DMS114 treated with DMSO at 0.1 percent for 48 hours (cell line): ENCODE measurements around the gene CHST11.
"Not testable (repeated sequence)": the region's sequence is repeated elsewhere in the genome, so short reads cannot be mapped to it uniquely, and the experiment has no call there.

Source experiments
- DNase-seq: peaks from one replicate; lab custom pipeline; 2025; ENCODE audit not compliant: unreplicated experiment; lab: John Stamatoyannopoulos, UW

The CHST11 gene

DNA sequence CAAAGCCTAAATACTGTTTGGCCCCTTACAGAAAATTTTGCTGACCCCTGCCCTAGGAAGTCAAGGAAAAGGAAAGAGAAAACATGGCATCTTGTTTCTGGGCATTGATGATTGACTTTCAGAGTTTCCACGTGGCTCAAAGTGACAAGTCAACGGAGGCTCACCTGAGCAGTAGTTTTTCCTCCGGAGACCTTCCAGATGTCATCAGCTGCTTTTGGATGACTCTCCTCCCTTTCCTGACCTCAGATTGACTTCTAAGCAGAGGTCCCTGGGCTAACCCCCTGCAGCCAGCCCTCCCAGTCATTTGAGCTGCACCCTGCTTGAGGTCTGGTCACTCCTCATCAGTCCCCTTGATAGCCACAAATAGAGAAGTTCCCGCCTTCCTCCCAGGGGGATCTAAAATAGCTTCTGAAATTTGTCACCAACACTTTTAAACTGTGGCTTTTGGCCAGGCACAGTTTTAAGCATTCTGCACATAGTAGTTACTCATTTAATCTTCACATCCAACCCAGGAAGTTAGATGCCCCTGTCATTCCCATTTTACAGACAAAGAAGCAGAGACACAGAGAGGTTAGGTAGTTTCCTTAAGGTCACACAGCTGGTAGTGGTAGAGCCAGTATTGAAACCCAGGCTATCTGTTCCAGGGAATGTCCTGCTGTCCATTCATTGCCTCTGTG lies 143.4 kb downstream of the CHST11 start:
- no peak for DNase-seq

DNA sequence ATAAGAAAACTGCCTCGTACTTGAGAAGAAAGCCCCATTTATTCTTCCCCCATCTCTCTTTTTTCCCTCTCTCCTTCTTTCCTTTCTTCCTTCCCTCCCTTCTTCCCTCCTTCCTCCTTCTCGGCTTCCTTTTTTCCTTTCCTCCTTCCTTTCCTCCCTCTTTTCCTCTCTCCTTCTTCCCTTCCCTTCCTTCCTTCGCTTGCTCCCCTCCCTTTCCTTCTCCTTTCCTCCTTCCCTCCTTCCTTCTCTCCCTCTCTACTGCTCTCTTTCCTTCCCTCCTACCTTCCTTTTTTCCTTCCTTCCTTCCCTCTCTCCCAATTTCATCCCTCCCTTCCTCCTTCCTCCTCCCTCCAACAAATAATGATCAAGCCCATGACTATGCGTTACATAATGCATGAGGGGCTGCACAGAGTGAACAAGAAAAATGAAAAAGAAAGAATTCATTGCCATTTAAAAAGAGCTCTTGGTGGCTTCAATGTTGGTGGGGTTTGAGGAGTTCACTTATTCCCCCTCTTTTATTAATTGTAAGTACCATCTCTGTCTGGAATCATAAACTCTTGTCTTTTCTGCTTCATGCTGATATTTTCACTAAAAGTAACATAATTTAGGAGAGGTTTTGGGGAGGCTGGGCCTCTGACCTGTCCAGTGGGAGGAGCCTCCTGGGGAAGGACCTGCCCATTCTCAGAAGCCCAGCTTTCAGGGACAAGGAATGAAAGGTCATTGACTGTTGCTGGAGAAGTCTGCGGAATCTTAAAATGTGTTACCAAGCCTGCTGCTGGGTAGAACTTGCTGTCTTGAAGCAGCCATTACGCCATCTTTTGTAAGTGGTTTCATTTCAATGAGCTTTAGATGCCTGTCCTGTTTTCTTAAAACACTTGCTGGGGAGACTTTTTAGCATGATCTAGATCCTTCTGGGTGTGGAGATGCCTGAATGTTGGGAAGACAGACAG lies 144.3 kb downstream of the CHST11 start:
- DNase-seq = no peak

DNA sequence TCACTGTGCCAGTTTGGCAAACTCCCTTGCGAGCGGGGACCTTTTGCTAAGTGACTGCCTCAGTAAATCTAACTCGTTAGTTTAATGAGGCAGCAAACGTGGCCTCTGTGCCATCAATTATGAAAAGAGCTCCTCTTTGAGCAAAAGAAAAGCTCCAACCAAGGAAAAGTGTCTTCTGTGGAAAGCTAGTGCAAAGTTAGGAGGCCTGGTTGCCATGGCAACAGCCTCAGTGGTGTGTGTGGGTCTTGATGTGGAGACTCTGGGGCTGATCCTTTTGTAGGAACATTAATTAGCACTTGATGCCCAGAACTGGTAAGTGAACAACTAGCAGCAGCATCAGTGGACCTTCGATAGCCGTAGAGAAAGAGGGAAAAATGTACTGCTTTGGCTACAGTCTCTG lies 145.7 kb downstream of the CHST11 start:
- no peak for DNase-seq

DNA sequence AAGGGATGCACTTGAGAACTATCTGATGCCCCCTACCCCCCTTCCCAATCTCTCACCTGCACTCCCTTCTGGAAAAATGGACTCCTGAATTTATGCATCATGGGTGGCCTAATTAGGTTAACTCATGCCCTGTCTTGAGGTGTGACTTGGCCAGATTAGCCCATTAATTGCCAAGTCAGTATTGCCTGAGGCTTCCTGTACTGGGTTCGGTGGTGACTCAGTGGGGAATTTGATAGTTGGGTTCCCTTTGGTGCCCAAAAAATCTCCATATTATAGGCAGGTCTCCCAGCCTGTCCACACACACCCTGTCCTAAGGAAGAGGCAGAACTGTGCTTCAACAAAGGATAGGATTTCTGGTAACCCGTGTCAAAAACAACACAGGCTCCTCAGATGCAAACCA lies 146.1 kb downstream of the CHST11 start:
- DNase-seq = no peak

DNA sequence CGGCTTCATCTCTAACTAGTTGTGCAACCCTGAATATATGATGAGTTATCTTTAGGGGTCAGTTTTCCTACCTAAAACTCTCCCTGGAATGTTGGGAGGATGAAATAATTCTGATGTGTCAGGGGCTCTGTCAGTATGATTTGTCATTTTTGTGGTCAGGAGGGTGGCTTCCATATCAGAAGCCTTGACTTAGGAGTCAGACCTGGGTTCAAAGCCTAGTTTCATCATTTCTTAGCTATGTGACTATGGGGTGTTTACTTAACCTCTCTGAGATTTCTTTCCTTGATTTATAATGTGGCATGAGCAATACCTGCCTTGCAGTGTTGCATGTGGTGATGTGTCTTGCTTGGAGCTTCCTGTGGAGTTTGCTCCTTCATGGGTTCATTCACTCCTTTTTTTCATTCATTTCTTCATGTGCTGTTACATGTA lies 146.8 kb downstream of the CHST11 start:
- no peak for DNase-seq

DNA sequence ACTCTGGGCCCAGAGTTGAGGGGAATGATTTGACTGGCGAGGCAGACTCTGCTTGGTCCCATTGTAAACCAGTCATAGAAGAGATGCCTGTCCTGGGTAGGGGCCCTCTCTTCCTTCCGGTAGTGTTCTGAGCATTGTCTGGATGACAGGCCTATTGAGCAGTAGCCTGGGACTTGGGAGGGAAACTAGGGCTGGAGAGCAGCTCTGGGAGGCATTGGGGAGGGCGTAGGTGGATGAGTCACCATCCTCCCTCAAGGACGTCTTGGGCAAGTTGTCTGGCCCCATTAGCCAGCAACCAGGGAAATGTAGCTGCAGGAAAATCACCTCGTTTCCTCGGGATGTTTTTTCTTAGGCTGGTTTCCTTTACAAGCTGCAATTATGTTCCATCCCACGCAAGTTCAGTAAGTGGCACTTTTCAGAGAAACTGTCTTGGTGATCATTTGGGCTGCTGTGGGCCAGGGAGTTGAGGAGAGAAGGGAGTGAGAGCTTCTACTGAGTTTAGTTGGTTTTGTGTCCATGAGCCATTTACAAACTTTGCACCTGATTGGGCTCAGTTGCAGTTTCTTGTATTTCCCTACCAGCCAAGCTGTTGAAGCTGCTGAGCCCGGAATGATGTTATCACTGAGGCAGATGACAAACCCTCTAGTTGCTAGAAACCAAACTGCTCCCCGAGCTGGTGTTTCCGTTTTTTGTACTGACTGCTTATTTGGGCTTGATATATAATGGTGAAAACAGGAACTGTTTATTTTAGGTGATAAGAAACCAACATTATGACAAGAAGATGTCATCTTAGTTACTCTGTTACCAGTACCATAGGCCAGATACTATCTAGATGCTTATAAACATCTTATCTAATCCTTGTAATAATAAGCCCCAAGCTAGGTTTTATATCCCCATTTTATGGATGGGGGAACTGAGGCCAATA lies 147.6 kb downstream of the CHST11 start:
- DNase-seq = no peak

DNA sequence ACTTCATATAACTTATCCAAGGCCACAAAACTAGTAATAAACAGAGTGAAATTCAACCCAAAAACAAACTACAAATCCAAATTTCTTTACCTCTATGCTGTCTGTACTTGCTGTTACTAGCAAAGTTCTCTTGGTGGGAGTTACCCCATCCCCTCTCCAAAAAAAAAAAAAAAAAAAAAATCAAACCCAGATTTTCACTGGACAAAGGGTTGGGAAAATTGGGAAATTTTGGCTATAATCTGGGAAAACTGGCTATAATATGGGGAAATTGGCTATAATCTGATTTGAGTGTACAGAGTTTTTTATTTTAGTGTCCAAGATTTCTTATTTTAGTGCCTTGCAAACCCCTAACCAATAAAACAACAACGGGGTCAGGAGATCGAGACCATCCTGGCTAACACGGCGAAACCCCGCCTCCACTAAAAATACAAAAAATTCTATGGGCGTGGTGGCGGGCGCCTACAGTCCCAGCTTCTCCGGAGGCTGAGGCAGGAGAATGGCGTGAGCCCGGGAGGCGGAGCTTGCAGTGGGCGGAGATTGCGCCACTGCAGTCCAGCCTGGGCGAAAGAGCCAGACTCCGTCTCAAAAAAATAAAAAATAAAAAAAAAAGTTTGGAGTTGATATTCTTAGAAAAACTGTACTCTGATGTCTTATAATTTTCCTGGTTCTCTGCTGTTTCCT lies 148.4 kb downstream of the CHST11 start:
- DNase-seq = peak; percentile 9

DNA sequence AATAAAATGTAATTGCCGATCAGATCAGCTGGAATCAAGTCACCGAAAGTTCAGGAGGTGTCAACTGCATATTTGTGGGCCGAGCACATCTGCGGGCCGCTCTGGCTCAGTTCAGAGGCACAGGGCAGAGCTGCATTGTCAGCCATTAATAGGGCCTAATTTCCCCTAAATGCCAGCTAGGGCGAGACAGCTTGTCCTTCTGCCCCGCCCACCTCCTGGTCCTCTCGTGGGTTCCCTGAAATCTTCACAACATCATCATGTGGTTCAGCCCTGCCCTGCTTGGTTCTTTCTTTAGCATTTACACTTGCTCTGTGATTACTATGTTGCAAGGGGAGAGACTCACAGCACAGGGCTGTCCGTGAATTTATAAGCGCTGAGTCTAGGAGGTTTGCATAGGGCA lies 148.9 kb downstream of the CHST11 start:
- DNase-seq = peak; percentile 3

DNA sequence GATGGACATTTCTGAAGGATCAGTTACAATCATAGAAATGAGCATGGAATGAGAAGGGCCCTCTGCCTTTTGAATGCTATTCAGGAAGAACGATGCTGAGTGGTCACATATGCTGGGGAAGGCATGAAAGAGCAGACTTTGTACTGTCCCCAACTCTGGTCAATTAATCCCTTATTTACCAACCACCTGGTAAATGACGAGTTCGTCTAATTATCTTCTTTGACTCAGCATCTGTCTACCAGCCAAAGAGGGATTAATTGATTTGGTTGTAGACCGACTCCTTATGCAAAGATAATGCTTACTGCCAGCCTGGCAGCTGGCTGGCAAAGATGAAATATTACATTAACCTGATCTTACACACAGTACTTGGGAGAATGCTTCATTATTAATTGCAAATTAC lies 152.2 kb downstream of the CHST11 start:
- no peak for DNase-seq

DNA sequence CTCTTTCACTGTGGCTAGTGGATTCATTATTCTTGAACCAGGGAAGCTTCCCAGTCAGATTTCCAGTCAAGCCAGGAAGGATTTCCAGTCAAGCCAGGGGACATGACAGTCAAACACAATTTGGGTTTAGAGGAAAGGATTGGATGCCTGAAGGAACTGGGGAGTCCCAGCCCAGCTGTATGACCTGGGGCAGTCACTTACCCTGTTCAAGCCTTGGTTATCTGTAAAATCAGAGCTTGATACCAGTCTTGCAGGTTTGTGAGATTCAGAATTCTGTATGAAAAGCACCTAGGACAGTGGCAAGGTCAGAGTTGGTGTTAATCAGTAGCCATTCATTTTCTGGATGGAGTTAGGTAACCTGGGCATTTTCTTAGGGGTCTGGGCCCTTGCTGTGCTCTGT lies 152.7 kb downstream of the CHST11 start:
- DNase-seq = no peak

DNA sequence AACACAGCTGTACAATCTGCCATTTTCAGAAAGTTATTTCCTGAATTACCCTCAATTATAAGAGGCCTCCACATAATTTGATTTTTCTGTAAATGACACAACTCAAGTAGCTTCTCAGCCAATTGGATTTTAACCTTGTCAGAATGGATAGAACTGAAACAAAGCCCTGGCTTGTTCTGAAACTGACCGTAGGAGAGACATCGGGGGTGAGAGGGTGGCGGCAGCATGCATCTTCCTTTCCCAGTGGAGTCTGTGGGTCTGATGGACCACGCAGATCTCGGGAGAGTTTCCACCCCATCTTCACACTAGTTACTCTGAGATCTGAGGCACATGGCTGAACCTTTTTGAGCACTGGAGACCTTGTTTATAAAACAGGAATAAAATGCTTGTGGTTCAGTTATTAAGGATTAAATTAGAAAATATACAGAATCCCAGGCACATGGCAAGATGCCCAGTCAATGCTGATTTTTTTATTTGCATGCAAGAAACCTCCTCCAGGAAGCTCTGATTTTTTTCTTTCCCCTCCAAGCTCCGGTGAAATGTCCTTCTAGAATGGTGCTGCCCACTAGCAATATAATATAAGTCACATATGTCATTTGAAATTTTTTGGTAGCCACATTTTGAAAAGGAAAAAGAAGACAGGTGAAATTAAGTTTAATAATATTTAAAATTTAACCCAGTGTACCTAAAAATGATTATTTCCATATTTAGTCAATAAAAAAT lies 153.9 kb downstream of the CHST11 start:
- DNase-seq = no peak

DNA sequence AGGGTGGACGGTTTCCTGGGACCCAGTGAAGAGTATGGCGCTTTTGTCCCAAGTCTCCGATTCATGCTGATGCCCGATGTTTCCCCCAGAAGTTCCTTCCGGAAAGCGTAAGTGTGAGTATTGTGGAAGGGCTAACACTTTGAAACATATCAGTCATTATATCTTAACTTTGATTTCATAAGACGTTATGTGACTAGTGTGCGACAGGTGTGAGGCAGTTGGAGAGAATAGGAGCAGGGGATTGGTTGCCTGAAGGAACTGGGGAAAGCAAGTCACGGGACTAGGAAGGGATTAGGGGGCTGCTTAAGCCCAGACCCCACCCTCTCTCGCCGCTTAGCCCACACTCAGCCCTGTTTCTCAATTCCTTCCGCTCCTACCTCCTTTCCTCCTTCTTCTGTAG lies 154.9 kb downstream of the CHST11 start:
- no peak for DNase-seq

DNA sequence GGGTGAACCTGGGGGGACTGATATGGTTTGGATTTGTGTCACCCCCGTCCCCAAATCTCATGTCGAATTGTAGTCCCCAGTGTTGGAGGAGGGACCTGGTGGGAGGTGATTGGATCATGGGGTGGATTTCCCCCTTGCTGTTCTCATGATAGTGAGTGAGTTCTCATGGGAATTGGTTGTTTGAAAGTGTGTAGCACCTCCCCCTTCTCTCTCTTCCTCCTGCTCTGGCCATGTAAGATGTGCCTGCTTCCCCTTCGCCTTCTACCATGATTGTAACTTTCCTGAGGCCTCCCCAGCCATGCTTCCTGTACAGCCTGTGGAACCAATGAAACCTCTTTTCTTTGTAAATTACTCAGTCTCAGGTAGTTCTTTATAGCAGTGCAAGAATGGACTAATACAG lies 156.6 kb downstream of the CHST11 start:
- not testable (repeated sequence) for DNase-seq

DNA sequence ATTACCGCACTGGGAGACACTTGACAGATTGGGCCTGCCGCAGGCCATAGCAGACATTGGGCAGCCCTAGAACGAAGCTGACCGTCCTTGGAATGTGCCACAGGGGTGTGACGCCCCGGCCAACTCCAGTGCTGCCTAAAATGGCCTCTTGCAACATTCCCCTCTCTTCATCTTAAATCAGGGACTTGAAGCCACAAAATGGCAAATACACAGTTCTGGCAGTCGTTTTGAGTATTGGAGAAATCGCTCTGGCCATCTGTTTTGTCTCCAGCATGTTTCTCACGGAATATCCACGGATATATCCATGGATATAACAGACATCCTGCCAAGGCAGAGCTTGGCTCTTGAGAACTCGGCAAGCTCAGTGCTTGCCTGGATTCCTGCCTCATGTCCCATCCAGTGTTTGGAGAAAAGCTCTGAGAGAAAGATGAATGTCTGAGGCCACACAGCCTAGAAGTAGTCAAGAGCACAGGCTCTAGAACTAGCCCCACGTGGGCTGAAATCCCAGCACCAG lies 158.4 kb downstream of the CHST11 start:
- no peak for DNase-seq

DNA sequence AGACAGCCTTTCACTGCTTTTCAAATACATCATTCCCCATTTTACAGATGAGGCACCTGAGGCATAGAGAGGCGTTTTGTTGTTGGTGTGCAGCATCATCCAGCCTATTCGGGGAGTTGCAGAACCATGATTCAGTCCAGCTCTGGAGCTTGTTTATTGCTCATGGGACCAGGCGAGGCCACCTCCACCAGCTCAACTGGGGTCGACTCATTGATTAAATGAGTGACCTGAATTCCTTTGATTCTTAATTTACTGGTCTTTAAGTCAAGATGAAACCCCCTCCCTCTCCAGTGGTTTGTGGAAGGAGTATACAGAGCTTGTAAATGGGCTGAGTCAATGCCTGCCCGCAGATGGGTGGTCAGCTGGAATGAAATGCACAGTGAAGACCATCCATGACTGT lies 161.9 kb downstream of the CHST11 start:
- no peak for DNase-seq

DNA sequence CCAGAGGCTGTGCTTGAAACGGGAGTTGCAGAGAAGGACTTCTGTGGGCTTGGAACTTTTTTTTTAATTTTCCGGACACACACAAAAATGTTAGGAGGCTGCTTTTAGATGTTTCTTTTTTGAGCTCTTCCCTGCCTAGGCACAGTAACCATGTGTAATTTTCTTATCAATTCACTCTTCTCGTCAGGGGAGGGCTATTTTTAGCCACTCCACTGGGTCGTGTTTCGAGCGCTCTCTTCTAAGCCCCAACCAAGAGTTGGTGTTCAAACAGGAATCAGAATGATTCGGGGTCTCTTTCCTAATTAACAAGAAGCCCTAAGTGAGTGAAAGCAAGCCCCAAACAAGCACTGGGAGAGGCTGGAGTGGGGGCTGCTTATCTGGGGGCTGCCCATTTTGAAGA lies 162.6 kb downstream of the CHST11 start:
- DNase-seq = no peak

DNA sequence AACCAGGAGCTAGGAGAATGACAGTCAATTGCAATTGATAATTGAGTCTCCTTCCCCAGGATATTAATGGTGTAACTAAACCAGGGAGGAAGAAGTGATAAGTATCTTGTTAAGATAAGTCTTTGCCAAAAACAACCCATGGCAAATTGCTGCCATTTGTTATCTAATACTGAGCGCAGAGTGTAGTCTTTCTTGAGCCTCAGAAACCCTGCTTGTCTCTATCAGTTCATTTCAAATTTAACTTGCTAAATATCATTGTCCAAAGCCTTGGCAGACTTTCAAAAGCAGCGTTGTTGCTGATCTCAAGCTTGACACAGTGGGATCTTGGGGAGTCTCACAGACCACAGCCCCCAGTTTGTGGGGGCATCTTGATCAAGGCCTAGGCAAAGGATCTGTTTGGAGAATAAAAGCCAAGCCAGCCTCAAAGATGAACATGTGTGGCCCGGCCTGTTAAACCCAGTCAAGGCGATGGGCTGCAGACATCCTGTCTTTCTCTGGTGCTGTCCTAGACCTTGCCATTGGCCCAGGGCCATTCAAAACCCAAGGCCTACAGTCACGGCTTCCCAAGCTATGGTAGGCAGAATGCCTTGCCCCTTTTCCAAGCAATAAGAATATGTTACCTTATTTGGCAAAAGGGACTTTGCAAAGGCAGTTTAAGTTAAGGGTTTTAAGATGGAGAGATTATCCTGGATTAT lies 164.2 kb downstream of the CHST11 start:
- no peak for DNase-seq

DNA sequence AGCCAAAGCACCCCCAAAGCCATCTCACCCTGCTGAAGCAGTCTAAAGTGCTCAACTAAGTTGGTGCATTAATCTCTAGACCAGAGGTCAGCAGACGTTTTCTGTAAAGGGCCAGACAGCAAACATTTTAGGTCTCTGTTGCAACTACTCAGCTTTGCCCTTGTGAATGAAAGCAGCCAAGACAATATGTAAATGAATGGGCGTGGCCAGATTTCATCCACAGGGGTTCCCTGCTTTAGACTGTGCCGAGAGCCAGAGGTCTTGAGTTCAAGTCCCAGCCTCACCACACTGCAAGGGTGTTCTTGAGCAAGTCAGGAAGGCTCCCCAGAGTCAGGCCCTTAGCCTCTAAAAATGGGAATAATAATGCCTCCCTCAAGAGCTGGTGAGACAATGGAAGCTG lies 166.2 kb downstream of the CHST11 start:
- DNase-seq = no peak

DNA sequence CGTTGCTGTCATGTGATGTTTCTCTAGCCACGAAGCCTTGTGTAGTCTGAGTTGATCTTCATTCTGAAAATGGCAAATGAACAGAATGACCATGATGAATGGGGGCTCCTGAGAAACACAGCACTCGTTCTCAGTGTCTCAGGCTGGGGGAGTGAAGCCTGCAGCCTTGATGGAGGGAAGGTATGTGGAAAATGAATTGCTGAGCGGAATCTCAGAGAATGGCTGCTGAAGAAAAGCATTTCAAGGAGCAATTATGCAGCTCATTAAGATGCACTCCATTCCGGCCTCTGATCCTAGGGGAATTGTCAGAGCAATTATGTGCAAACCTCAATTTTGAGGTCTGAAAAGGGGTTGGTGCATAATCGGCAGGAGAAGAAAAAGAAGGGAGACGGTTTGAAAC lies 167.1 kb downstream of the CHST11 start:
- DNase-seq = no peak
